Astrocyte (in vitro differentiated cells and primary cell): ENCODE results near the gene CDK11A. TPM values are rescaled to one million over a fixed set of nuclear protein-coding genes. Genes with fewer than 3 reads are reported as not detected.
"Not testable (repeated sequence)": the region's sequence is repeated elsewhere in the genome, so short reads cannot be mapped to it uniquely, and the experiment has no call there.

Source experiments
- DNase-seq: peaks from one replicate; pipeline ENCODE4 v3.0.0-alpha.2; 2010; ENCODE audit warnings: low read depth
- FAIRE-seq: peaks from 2 replicates; lab custom pipeline; 2011; peaks lifted over from hg19 to GRCh38; lab: Jason Lieb, UNC
- H2AFZ ChIP-seq: 2 replicates; pipeline ENCODE4 v1.6.0; 2012; ENCODE audit warnings: low read depth, low read length, inconsistent platforms
- H3K27ac ChIP-seq: 2 replicates; pipeline ENCODE4 v1.5.1; 2011; ENCODE audit warnings: low read depth, low read length, inconsistent platforms
- H3K27me3 ChIP-seq: 2 replicates; pipeline ENCODE4 v1.6.0; 2011; ENCODE audit warnings: low read length, inconsistent platforms; ENCODE audit not compliant: insufficient read depth
- H3K36me3 ChIP-seq: 2 replicates; pipeline ENCODE4 v1.5.1; 2011; ENCODE audit warnings: low read length, inconsistent platforms; ENCODE audit not compliant: insufficient read depth
- H3K4me1 ChIP-seq: 2 replicates; pipeline ENCODE4 v1.5.1; 2011; ENCODE audit warnings: low read length, inconsistent platforms; ENCODE audit not compliant: insufficient read depth
- H3K4me2 ChIP-seq: 2 replicates; pipeline ENCODE4 v1.6.0; 2012; ENCODE audit warnings: low read length, inconsistent platforms
- H3K4me3 ChIP-seq: 2 replicates; pipeline ENCODE4 v1.5.1; 2011; ENCODE audit warnings: low read depth, mild to moderate bottlenecking, low read length, inconsistent platforms; ENCODE audit not compliant: insufficient read depth
- H3K79me2 ChIP-seq: 2 replicates; pipeline ENCODE4 v1.6.0; 2012; ENCODE audit warnings: mild to moderate bottlenecking, low read length, inconsistent platforms; ENCODE audit not compliant: insufficient read depth
- H3K9ac ChIP-seq: 2 replicates; pipeline ENCODE4 v1.6.0; 2012; ENCODE audit warnings: mild to moderate bottlenecking, low read length, inconsistent platforms
- H3K9me3 ChIP-seq: 2 replicates; pipeline ENCODE4 v1.5.1; 2012; ENCODE audit warnings: low read depth, mild to moderate bottlenecking, low read length, inconsistent platforms; ENCODE audit not compliant: insufficient read depth
- H4K20me1 ChIP-seq: 2 replicates; pipeline ENCODE4 v1.6.0; 2012; ENCODE audit warnings: low read length, inconsistent platforms; ENCODE audit not compliant: insufficient read depth
- H3K27ac Mint-ChIP-seq: one replicate; pipeline ENCODE4 v1.8.0; 2021; ENCODE audit warnings: mild to moderate bottlenecking, mixed read lengths; ENCODE audit not compliant: unreplicated experiment
- H3K27me3 Mint-ChIP-seq: one replicate; pipeline ENCODE4 v1.8.0; 2021; ENCODE audit warnings: low read depth, mixed read lengths; ENCODE audit not compliant: unreplicated experiment
- H3K36me3 Mint-ChIP-seq: one replicate; pipeline ENCODE4 v1.8.0; 2021; ENCODE audit warnings: low read depth, mixed read lengths; ENCODE audit not compliant: unreplicated experiment
- H3K4me1 Mint-ChIP-seq: one replicate; pipeline ENCODE4 v1.8.0; 2021; ENCODE audit warnings: low read depth, mixed read lengths; ENCODE audit not compliant: unreplicated experiment
- H3K4me3 Mint-ChIP-seq: one replicate; pipeline ENCODE4 v1.8.0; 2021; ENCODE audit warnings: mild to moderate bottlenecking, moderate library complexity, mixed read lengths; ENCODE audit not compliant: unreplicated experiment
- H3K9me3 Mint-ChIP-seq: one replicate; pipeline ENCODE4 v1.8.0; 2021; ENCODE audit warnings: mild to moderate bottlenecking, mixed read lengths; ENCODE audit not compliant: unreplicated experiment
- total RNA-seq: library from RNA; stranded (reverse); gene quantifications from 2 replicates; pipeline ENCODE4 v1.2.1, GENCODE V29; 2021

The CDK11A gene
- total RNA-seq, 1 donor from 2014 or later, result 30.3 TPM

DNA sequence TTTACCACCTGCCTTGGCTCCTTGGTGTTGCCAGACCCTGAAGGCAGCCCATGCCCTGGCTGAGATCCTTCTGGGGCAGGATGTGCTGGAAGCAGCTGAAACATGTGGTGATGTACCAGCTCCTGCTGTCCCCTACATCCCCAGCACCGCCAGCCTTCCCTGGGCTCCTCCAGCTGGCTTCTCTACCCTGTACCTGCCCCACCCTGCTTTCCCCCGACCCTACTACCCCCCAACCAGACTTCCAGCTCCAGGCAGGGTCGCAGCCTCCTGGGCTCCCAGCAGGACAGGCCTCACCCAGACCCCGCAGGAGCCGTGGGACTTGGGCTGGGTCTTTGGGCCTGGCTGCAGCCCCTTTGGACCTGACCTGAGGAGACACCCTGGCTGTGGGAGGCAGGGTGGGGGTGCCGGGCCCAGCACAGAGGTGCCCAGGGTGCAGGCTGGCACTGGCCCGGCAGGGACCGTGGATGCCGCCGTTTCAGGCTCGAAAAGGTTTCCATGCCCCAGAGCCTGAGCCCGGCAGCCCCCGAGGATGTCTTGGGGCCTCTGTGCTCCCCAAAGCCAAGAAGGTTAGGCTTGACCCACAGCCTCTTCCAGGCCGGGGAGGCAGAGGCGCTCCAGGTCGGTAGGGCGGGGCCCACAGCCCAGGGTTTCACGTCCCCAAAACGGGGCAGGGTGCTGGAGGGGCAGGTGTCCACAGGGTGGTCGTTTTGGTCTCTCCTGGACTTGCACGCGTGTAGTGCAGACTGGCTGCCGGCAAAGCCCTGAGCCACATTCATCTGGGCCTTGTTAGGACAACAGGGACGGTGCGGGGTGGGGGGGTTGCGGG is 26.6 kb downstream of the CDK11A start:
- H3K9me3 ChIP-seq, H3K4me1 ChIP-seq, H3K4me3 ChIP-seq, H3K27me3 ChIP-seq, H3K4me3 Mint-ChIP-seq, FAIRE-seq, H4K20me1 ChIP-seq, H3K36me3 Mint-ChIP-seq, H2AFZ ChIP-seq, H3K27ac ChIP-seq, H3K27me3 Mint-ChIP-seq, H3K9me3 Mint-ChIP-seq, H3K27ac Mint-ChIP-seq, DNase-seq, H3K36me3 ChIP-seq, H3K9ac ChIP-seq, H3K4me1 Mint-ChIP-seq, H3K4me2 ChIP-seq, H3K79me2 ChIP-seq: not testable (repeated sequence)

DNA sequence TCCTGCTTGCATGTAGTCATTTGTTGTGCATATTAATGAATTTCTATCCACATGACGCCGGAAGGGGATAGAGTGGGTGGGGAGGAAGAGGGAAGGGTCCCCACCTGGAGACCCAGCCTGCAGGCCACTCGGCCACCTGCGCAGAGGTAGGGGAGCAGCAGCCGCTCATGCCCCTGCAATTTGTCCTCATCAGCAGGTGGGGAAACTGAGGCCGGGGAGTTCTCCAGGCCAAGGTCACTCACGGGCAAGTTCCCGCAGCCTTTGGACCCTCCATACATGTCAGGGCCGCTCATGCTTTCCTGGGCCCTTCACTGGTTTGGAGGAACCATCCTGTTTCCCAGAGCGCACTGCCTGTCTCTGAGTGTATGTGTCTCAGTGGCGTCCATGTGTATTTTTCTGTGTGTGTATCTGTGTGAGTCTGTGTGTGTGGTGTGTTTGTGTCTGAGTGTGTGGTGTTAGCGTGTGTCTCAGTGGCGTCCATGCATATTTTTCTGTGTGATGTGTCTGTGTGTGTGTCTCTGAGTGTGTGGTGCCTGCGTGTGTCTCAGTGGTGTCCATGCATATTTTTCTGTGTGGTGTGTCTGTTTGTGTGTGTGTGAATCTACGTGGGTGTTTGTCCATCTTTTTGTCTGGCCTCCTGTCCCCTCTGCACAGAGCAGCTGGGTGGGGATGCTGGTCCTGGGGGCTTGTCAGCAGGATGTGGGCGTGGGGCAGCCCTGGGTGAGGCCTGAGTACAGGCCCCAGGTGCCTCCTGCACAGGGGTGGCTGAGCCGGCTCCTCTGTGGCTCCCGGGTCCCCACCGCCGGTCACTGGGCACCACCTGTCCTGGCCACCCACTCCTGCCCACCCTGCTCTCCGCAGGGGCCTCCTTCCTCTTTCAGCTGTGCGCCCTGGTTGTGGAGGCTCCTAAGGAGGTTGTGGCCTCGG is 27.5 kb downstream of the CDK11A start:
- not testable (repeated sequence) for H3K4me3 ChIP-seq, H3K27ac ChIP-seq, H3K9me3 Mint-ChIP-seq, H3K27me3 Mint-ChIP-seq, H3K9me3 ChIP-seq, H3K27me3 ChIP-seq, H3K4me2 ChIP-seq, H3K27ac Mint-ChIP-seq, H3K79me2 ChIP-seq, H4K20me1 ChIP-seq, H2AFZ ChIP-seq, H3K36me3 ChIP-seq, DNase-seq, H3K9ac ChIP-seq, FAIRE-seq, H3K36me3 Mint-ChIP-seq, H3K4me1 Mint-ChIP-seq, H3K4me1 ChIP-seq
- peak overlapping the region; percentile 20 for H3K4me3 Mint-ChIP-seq

- peak within 1 kb of the TSS; percentile 74 for H3K4me2 ChIP-seq
- peak within 1 kb of the TSS; percentile 73 for H3K4me3 Mint-ChIP-seq
- H3K9me3 Mint-ChIP-seq, H3K4me1 ChIP-seq, H3K4me1 Mint-ChIP-seq, H3K27me3 ChIP-seq, H4K20me1 ChIP-seq, H3K36me3 ChIP-seq, H3K36me3 Mint-ChIP-seq, H2AFZ ChIP-seq, FAIRE-seq, H3K27ac Mint-ChIP-seq, H3K27me3 Mint-ChIP-seq, H3K9me3 ChIP-seq: not testable (repeated sequence)
- DNase-seq, result peak; percentile 87
- H3K4me3 ChIP-seq, result peak within 1 kb of the TSS; percentile 59
- H3K79me2 ChIP-seq, result peaks cover 15% of the 10 kb centered on the region
- H3K9ac ChIP-seq, result peak within 1 kb of the TSS; percentile 85
- peak within 1 kb of the TSS; percentile 85 for H3K27ac ChIP-seq
These were observed 31.2 kb downstream of the CDK11A start, which contains the start of gene SLC35E2B for GRCh38 chr1:1692714-1693647. TSS of gene SLC35E2B (minus strand) at chr1:1692795. CDS start at chr1:1676699, 16,096 bp downstream.

- H2AFZ ChIP-seq, H3K27me3 ChIP-seq, H3K27ac Mint-ChIP-seq, FAIRE-seq, H3K9me3 ChIP-seq, H3K27me3 Mint-ChIP-seq, H3K9me3 Mint-ChIP-seq, H3K4me1 Mint-ChIP-seq, H3K36me3 ChIP-seq, H4K20me1 ChIP-seq, H3K4me1 ChIP-seq, H3K36me3 Mint-ChIP-seq: not testable (repeated sequence)
- Histone ChIP-seq H3K79me2 (peaks cover 22% of the 10 kb centered on the region), H3K9ac (peak overlapping the region; percentile 85), H3K27ac (peak overlapping the region; percentile 85), H3K4me2 (peak overlapping the region; percentile 74), H3K4me3 (peak overlapping the region; percentile 59)
- peak; percentile 59 for DNase-seq
- H3K4me3 Mint-ChIP-seq, result peak overlapping the region; percentile 73
These were observed 31.8 kb downstream of the CDK11A start for GRCh38 chr1:1692324-1692713.

GRCh38 chr1:1691443-1691842 is 32.7 kb downstream of the CDK11A start:
- H3K9me3 Mint-ChIP-seq, DNase-seq, H3K9ac ChIP-seq, H3K36me3 ChIP-seq, H3K4me3 ChIP-seq, H2AFZ ChIP-seq, H3K27ac ChIP-seq, H3K27me3 ChIP-seq, H3K27ac Mint-ChIP-seq, H3K4me3 Mint-ChIP-seq, H4K20me1 ChIP-seq, H3K27me3 Mint-ChIP-seq, H3K9me3 ChIP-seq, FAIRE-seq, H3K36me3 Mint-ChIP-seq, H3K4me1 ChIP-seq, H3K4me1 Mint-ChIP-seq: not testable (repeated sequence)
- peaks cover 30% of the 10 kb centered on the region for H3K79me2 ChIP-seq
- peak overlapping the region; percentile 60 for H3K4me2 ChIP-seq
